Kidney (tissue), 14 donors: ENCODE measurements around the gene HRCT1. TPM values are rescaled to one million over a fixed set of nuclear protein-coding genes. Genes with fewer than 3 reads are reported as not detected.

Experiments
- DNase-seq, 5 donors: peaks; one replicate each; pipeline ENCODE4 v3.0.0-alpha.2; 2013 to 2020
- FAIRE-seq: peaks from 2 replicates; lab custom pipeline; 2012; peaks lifted over from hg19 to GRCh38; lab: Jason Lieb, UNC
- H3K27ac ChIP-seq, 2 donors: one replicate each; pipeline ENCODE4 v1.7.0; 2013; ENCODE audit warnings: low read depth in 2 of 2, low read length in 2 of 2, inconsistent platforms in 1 of 2
- H3K27me3 ChIP-seq: one replicate; pipeline ENCODE4 v1.7.1; 2013; ENCODE audit warnings: low read length, inconsistent platforms; ENCODE audit not compliant: control insufficient read depth, insufficient read depth
- H3K36me3 ChIP-seq, 3 donors: one replicate each; pipeline versions ENCODE4 v1.7.0 to v1.7.1; 2013; ENCODE audit warnings: low read length in 3 of 3, control low read depth in 1 of 3, inconsistent platforms in 1 of 3; ENCODE audit not compliant: insufficient read depth in 3 of 3, control insufficient read depth in 2 of 3
- H3K4me1 ChIP-seq, 3 donors: one replicate each; pipeline versions ENCODE4 v1.7.0 to v1.7.1; 2013; ENCODE audit warnings: low read length in 3 of 3, inconsistent platforms in 1 of 3, low read depth in 1 of 3; ENCODE audit not compliant: control insufficient read depth in 2 of 3, insufficient read depth in 2 of 3
- H3K4me3 ChIP-seq, 3 donors: one replicate each; pipeline versions ENCODE4 v1.7.0 to v1.8.1; 2013; ENCODE audit warnings: low read length in 3 of 3, control low read depth in 1 of 3, inconsistent platforms in 1 of 3
- H3K9ac ChIP-seq, 3 donors: one replicate each; pipeline versions ENCODE4 v1.7.0 to v1.7.1; 2013; ENCODE audit warnings: low read length in 3 of 3, control low read depth in 1 of 3, inconsistent platforms in 1 of 3
- H3K9me3 ChIP-seq, 3 donors: one replicate each; pipeline versions ENCODE4 v1.7.0 to v1.7.1; 2013; ENCODE audit warnings: low read length in 3 of 3, control low read depth in 1 of 3, inconsistent platforms in 1 of 3; ENCODE audit not compliant: control insufficient read depth in 2 of 3, insufficient read depth in 1 of 3
- intact Hi-C: fragments of 100-400 bp; cut with DNase I; formaldehyde crosslinking; loops from one replicate; pipeline ENCODE4 v1.11.1; 2022
- polyA plus RNA-seq: library from polyadenylated mRNA; stranded (reverse); fragments of 350-450 nt; fragmentation: Illumina TruSeq; extraction: RNeasy Lipid Tissue Mini Kit (QIAGEN cat#74804); gene quantifications from one replicate; pipeline ENCODE4 v1.2.3, GENCODE V29; 2014; ENCODE audit warnings: low read depth, low replicate concordance; ENCODE audit not compliant: insufficient read depth
- total RNA-seq: library from RNA; stranded (reverse); fragmentation: NEBNext Ultra II Directional; extraction: Animal tissue kit (Norgen Biotek cat#: 25700); gene quantifications from one replicate; pipeline ENCODE4 v1.2.1, GENCODE V29; 2021
- TF ChIP-seq, protein P1 (sequence below): IDR thresholded peaks from 3 replicates; pipeline ENCODE4 v1.5.1; 2012; ENCODE audit warnings: mild to moderate bottlenecking, moderate library complexity, borderline replicate concordance; ENCODE audit not compliant: insufficient read depth; ENCODE audit errors: extremely low read depth
- donor health status: control.
- donor health status: control.
- donor health status: control.
- donor health status: control.
- donor health status: control.
- donor health status: DM: yes; HTN: yes; CAD: no.
- donor health status: Normal renal cell carcinoma (clear cell type).

HRCT1 gene
- total and polyA plus RNA-seq, 2 donors from 2014 or later: 13.3 to 51.2 TPM

DNA sequence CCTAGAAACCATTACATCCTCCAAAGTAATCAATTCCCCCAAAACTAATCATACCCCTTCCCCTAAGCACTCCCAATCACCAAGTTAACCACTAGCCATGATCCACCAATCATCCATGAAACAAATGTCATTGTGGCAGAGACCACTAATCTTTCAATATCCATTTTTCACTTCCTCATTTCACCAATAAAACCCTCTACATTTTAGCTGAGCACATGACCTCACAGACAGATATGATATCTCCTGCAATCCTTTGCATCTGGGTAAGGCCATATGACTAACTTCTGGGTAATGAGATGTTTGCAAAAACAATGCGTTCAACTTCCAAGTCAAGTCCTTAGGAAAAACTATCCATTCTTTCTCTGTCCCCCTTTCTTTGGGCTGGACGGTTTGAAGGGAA, 31.2 kb downstream of the HRCT1 start:
- DNase-seq (no peak), FAIRE-seq (no peak)
- peaks cover 0 to 3% (median 0%) of the 10 kb centered on the region in 3 donors for H3K4me1 ChIP-seq
- no peak overlapping the region for H3K27ac ChIP-seq
- no peak overlapping the region for H3K9ac ChIP-seq
- no peaks in the 10 kb centered on the region for H3K36me3 ChIP-seq
- intact Hi-C loops: no loop called here
- H3K27me3 ChIP-seq: no peaks in the 10 kb centered on the region
- H3K9me3 ChIP-seq: no peaks in the 10 kb centered on the region
- TF ChIP-seq, protein P1, sequence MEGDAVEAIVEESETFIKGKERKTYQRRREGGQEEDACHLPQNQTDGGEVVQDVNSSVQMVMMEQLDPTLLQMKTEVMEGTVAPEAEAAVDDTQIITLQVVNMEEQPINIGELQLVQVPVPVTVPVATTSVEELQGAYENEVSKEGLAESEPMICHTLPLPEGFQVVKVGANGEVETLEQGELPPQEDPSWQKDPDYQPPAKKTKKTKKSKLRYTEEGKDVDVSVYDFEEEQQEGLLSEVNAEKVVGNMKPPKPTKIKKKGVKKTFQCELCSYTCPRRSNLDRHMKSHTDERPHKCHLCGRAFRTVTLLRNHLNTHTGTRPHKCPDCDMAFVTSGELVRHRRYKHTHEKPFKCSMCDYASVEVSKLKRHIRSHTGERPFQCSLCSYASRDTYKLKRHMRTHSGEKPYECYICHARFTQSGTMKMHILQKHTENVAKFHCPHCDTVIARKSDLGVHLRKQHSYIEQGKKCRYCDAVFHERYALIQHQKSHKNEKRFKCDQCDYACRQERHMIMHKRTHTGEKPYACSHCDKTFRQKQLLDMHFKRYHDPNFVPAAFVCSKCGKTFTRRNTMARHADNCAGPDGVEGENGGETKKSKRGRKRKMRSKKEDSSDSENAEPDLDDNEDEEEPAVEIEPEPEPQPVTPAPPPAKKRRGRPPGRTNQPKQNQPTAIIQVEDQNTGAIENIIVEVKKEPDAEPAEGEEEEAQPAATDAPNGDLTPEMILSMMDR: no peak
- no peak overlapping the region for H3K4me3 ChIP-seq

DNA sequence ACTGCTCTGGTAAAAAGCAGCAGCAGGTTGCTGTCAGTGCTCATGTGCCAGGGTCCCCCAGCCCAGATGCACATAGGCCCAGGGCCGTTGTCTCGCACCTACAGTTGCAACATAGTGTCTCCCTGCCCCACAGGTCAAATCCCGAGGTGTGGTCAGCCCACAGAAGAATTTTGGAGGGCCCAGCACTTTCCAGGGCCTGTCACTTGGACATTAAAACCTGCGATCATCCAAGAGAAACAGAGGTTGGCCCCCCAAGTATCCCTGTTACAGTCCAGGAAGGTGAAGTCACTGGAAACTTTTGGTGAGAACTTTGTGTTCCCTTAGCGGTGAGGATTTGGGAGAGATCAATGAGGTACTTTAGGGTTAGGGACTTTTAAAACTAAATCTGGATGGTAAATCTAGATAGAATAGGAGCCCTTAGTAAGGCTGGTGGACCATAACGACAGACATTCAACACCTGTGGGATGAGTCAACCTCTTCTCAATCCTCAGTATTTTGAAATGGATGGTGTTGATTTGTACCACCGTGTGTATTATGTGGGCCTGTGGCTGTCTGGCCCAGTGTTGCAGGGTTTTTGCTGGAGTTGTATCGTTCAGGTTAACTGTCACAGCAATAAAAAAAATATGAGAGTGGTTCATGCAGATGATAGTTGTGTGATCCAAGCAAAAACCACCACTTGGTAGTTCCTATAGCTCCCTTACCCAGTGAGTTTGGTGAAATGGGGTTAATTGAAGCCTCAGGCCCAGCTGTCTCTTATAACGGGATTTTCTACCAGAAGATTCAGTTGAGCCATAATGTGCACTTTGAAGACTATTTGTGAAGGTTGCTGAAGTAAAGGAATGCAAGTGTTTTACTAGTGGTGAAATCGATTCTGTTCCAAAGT, 32.7 kb downstream of the HRCT1 start:
- Histone ChIP-seq H3K4me1 (peaks cover 0 to 3% (median 0%) of the 10 kb centered on the region in 3 donors), H3K27me3 (no peaks in the 10 kb centered on the region), H3K9ac (no peak overlapping the region), H3K36me3 (no peaks in the 10 kb centered on the region), H3K9me3 (no peaks in the 10 kb centered on the region), H3K27ac (no peak overlapping the region), H3K4me3 (no peak overlapping the region)
- TF ChIP-seq, protein P1: no peak
- FAIRE-seq (no peak), DNase-seq (no peak)
- intact Hi-C loops: no loop called here

DNA sequence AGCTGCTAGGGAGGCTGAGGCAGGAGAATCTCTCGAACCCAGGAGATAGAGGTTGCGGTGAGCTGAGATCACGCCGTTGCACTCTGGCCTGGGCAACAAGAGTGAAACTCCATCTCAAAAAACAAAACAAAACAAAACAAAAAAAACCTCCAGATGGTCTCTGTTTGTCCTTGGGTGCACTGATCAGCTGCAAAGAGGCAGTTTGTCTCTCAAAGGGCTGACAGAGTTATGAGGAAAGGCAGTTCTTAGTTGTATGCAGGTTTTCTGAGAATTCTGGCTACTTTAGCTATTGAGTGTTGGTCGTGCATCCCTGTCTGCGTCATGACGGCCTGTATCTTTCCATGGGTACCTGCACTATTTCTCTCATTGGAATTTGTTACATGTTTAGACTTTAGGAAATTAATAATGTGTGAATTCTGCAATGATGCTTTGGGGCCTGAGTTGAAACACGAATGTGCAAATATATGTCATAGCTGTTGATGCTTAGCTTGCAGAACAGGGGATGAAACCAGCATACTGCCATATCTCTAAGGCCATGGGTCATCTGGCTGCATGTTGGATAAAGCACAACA, 33.8 kb downstream of the HRCT1 start:
- FAIRE-seq: no peak
- intact Hi-C loops: no loop called here
- H3K4me1 ChIP-seq: peaks cover 0 to 3% (median 0%) of the 10 kb centered on the region in 3 donors
- H3K9ac ChIP-seq: no peak overlapping the region
- H3K27me3 ChIP-seq: no peaks in the 10 kb centered on the region
- no peaks in the 10 kb centered on the region for H3K9me3 ChIP-seq
- H3K27ac ChIP-seq: no peak overlapping the region
- H3K4me3 ChIP-seq: no peak overlapping the region
- TF ChIP-seq, protein P1: no peak
- H3K36me3 ChIP-seq: no peaks in the 10 kb centered on the region
- no peak for DNase-seq
